Measurements from ENCODE around the gene PSME1. TPM values are rescaled to one million over a fixed set of nuclear protein-coding genes. Genes with fewer than 3 reads are reported as not detected.

The PSME1 gene
- total and polyA plus RNA-seq, 2 of the 4 experiments (the other 2 are of a cell fraction) = 42.8 to 106 TPM

DNA sequence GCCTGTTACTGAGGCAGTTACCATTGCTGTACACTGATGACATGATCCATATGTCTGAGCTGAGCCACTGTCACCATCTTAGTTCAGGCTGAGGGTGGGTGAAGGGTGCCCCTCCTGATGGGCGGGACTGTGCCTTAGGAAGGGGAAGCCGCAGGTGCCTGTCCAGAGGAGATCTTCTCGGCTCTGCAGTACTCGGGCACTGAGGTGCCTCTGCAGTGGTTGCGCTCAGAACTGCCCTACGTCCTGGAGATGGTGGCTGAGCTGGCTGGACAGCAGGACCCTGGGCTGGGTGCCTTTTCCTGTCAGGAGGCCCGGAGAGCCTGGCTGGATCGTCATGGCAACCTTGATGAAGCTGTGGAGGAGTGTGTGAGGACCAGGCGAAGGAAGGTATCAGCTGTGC is 15.0 kb downstream of the PSME1 start:
- POLR2A ChIA-PET (ENCODE audit: unreplicated experiment) = no interaction called here
- peaks cover 21 to 44% of the 10 kb centered on the region in 2 experiments for H3K79me1 ChIP-seq (ENCODE audit: low read depth in 1 of 2, low read length in 2 of 2)
- 88% methylated on average over 4 of the region's 9 CpGs; no CpG with 5 or more reads in 1 of the 2 experiments for WGBS, 2 experiments (ENCODE audit: extremely low coverage in 2 of 2, insufficient read length in 1 of 2)
- H3K9me3 ChIP-seq (ENCODE audit: control insufficient read depth, insufficient read depth, low read length) = no peaks in the 10 kb centered on the region
- ATAC-seq (ENCODE audit: low read depth) = no peak
- no peak overlapping the region for H2BK15ac ChIP-seq (ENCODE audit: low read depth, low read length)
- H2AFZ ChIP-seq (replicated peaks; ENCODE audit: low read length, poor library complexity) = no peak overlapping the region
- H3K14ac ChIP-seq (replicated peaks; ENCODE audit: low read depth, low read length) = no peak overlapping the region
- CTCF ChIA-PET = interaction anchor here (4.3 kb wide), 1 partner anchor 10 kb away, joined by 14 read pairs; the partner anchor contains the start of gene IRF9
- no peak overlapping the region for H2AK5ac ChIP-seq (ENCODE audit: low read depth, low read length)
- H3K23ac ChIP-seq (ENCODE audit: low read depth, low read length) = no peak overlapping the region
- no peak for DNase-seq
- no TSS peak for BruUV-seq (replicated peaks)
- in situ Hi-C loops (cut with MboI; ENCODE audit: low sequenced_read_pairs) = no loop called here
- H3K9ac ChIP-seq (ENCODE audit: low read depth, low read length) = no peak overlapping the region
- peaks cover 10% of the 10 kb centered on the region for H4K20me1 ChIP-seq (ENCODE audit: insufficient read depth, low read length)
- no peak overlapping the region for H2AK9ac ChIP-seq (replicated peaks; ENCODE audit: low read depth, low read length, poor library complexity)
- dilution Hi-C loops (cut with HindIII; ENCODE audit: low sequenced_read_pairs, unreplicated experiment) = no loop called here
- no peak for TF ChIP-seq RCOR1 (IDR thresholded peaks at IDR 0.05; ENCODE audit: insufficient replicate concordance, low read length)
- no peak for TF ChIP-seq CEBPB (IDR thresholded peaks at IDR 0.05; ENCODE audit: low read depth, low read length)
- no peak for TF ChIP-seq MAZ (IDR thresholded peaks at IDR 0.05; ENCODE audit: borderline replicate concordance, low read depth, low read length)
- no peak for TF ChIP-seq RFX5 (IDR thresholded peaks at IDR 0.05; ENCODE audit: low read depth, low read length)
- no peak overlapping the region for H3K18ac ChIP-seq (ENCODE audit: low read depth, low read length)
- no peak overlapping the region for H2BK5ac ChIP-seq (ENCODE audit: low read depth, low read length, poor library complexity, severe bottlenecking)
- no peak overlapping the region for H3K4ac ChIP-seq (ENCODE audit: low read depth, low read length)
- intact Hi-C loops (cut with micrococcal nuclease) = no loop called here
- H3K4me2 ChIP-seq (ENCODE audit: low read depth, low read length) = no peak overlapping the region
- H2BK120ac ChIP-seq (ENCODE audit: low read depth, low read length) = no peak overlapping the region
- no peak overlapping the region for H3K27ac ChIP-seq (ENCODE audit: insufficient read depth, low read length)
- H3K9me1 ChIP-seq (ENCODE audit: insufficient read depth, low read length) = no peaks in the 10 kb centered on the region
- H3K56ac ChIP-seq (ENCODE audit: extremely low read depth, insufficient read depth, low read length) = no peak overlapping the region
- no peak overlapping the region for H2BK20ac ChIP-seq (ENCODE audit: low read depth, low read length)
- no peak overlapping the region for H4K8ac ChIP-seq (ENCODE audit: low read depth in 2 of 2, low read length in 2 of 2)
- peaks cover 3% of the 10 kb centered on the region for H3K4me1 ChIP-seq (ENCODE audit: control insufficient read depth, insufficient read depth, low read length)
- peaks cover 52% of the 10 kb centered on the region for H3K36me3 ChIP-seq (ENCODE audit: control insufficient read depth, insufficient read depth, low read length)
- no peak overlapping the region for H4K91ac ChIP-seq (ENCODE audit: insufficient read depth, low read depth, low read length)
- no peak overlapping the region for H4K5ac ChIP-seq (ENCODE audit: low read depth, low read length)
- no peak overlapping the region for H3K4me3 ChIP-seq (ENCODE audit: insufficient read depth, low read depth, low read length)
- no peaks in the 10 kb centered on the region for H3K27me3 ChIP-seq (ENCODE audit: control insufficient read depth, insufficient read depth, low read length)

All from IMR-90 (cell line).